Activated T-cell treated with anti-CD3 and anti-CD28 coated beads, Interleukin-2, amount 50 U/mL, for 24 hours (primary cell): Measurements from ENCODE around the gene HIGD2B.
"Not testable (repeated sequence)": the region's sequence is repeated elsewhere in the genome, so short reads cannot be mapped to it uniquely, and the experiment has no call there.

Source experiments
- DNase-seq: peaks from one replicate; pipeline ENCODE4 v3.0.0-alpha.2; 2020
- H3K27ac Mint-ChIP-seq: 2 replicates; pipeline ENCODE4 v1.8.0; 2020; ENCODE audit warnings: mild to moderate bottlenecking, mixed read lengths
- H3K27me3 Mint-ChIP-seq: 2 replicates; pipeline ENCODE4 v1.8.0; 2020; ENCODE audit warnings: mixed read lengths
- H3K36me3 Mint-ChIP-seq: 2 replicates; pipeline ENCODE4 v1.8.0; 2020; ENCODE audit warnings: low read depth, mixed read lengths
- H3K4me1 Mint-ChIP-seq: 2 replicates; pipeline ENCODE4 v1.8.0; 2020; ENCODE audit warnings: low read depth, mixed read lengths
- H3K4me3 Mint-ChIP-seq: 2 replicates; pipeline ENCODE4 v1.8.0; 2020; ENCODE audit warnings: mild to moderate bottlenecking, moderate library complexity, mixed read lengths
- H3K9me3 Mint-ChIP-seq: 2 replicates; pipeline ENCODE4 v1.8.0; 2020; ENCODE audit warnings: mixed read lengths

The HIGD2B gene

GRCh38 chr15:72700076-72700475 is 14.1 kb upstream of the HIGD2B start:
- Mint-ChIP-seq H3K4me3 (no peak overlapping the region), H3K27ac (no peak overlapping the region), H3K27me3 (no peaks in the 10 kb centered on the region), H3K4me1 (peaks cover 8% of the 10 kb centered on the region), H3K9me3 (no peaks in the 10 kb centered on the region), H3K36me3 (peaks cover 7% of the 10 kb centered on the region)
- no peak for DNase-seq

- peaks cover 15% of the 10 kb centered on the region for H3K4me1 Mint-ChIP-seq
- H3K4me3 Mint-ChIP-seq = no peak overlapping the region
- H3K27me3 Mint-ChIP-seq = no peaks in the 10 kb centered on the region
- H3K27ac Mint-ChIP-seq = no peak overlapping the region
- peaks cover 7% of the 10 kb centered on the region for H3K36me3 Mint-ChIP-seq
- no peaks in the 10 kb centered on the region for H3K9me3 Mint-ChIP-seq
- no peak for DNase-seq
These were observed 13.0 kb upstream of the HIGD2B start for GRCh38 chr15:72698938-72699337.

GRCh38 chr15:72690938-72691337 is 5.0 kb upstream of the HIGD2B start:
- no peaks in the 10 kb centered on the region for H3K9me3 Mint-ChIP-seq
- H3K27me3 Mint-ChIP-seq = no peaks in the 10 kb centered on the region
- H3K36me3 Mint-ChIP-seq = peaks cover 10% of the 10 kb centered on the region
- H3K4me3 Mint-ChIP-seq = no peak overlapping the region
- H3K4me1 Mint-ChIP-seq = peaks cover 23% of the 10 kb centered on the region
- no peak for DNase-seq
- H3K27ac Mint-ChIP-seq = no peak overlapping the region

GRCh38 chr15:72688697-72689096 is 2.7 kb upstream of the HIGD2B start:
- no peak overlapping the region for H3K27ac Mint-ChIP-seq

GRCh38 chr15:72685301-72685924 is 569 bp downstream of the HIGD2B start:
- Mint-ChIP-seq H3K4me3 (peak overlapping the region; percentile 95), H3K4me1 (peaks cover 20% of the 10 kb centered on the region), H3K9me3 (no peaks in the 10 kb centered on the region), H3K27ac (peak overlapping the region; percentile 93), H3K27me3 (no peaks in the 10 kb centered on the region), H3K36me3 (peaks cover 12% of the 10 kb centered on the region)
- DNase-seq = no peak

More at GRCh38 chr15:72688697-72689096, 2.7 kb upstream of the HIGD2B start:
- no peak for DNase-seq
- H3K4me1 Mint-ChIP-seq = peaks cover 18% of the 10 kb centered on the region
- H3K9me3 Mint-ChIP-seq = no peaks in the 10 kb centered on the region
- peaks cover 12% of the 10 kb centered on the region for H3K36me3 Mint-ChIP-seq
- no peaks in the 10 kb centered on the region for H3K27me3 Mint-ChIP-seq
- H3K4me3 Mint-ChIP-seq = no peak overlapping the region

- no peak for DNase-seq
- Mint-ChIP-seq H3K27ac (no peak overlapping the region), H3K4me1 (peaks cover 17% of the 10 kb centered on the region), H3K9me3 (no peaks in the 10 kb centered on the region), H3K27me3 (peaks cover 9% of the 10 kb centered on the region), H3K4me3 (no peak overlapping the region), H3K36me3 (peaks cover 12% of the 10 kb centered on the region)
These were observed 3.2 kb downstream of the HIGD2B start for GRCh38 chr15:72682772-72683171.

GRCh38 chr15:72680931-72681330 is 5.1 kb downstream of the HIGD2B start:
- no peak overlapping the region for H3K27ac Mint-ChIP-seq
- no peak for DNase-seq
- peaks cover 5% of the 10 kb centered on the region for H3K36me3 Mint-ChIP-seq
- no peak overlapping the region for H3K4me3 Mint-ChIP-seq
- H3K9me3 Mint-ChIP-seq = no peaks in the 10 kb centered on the region
- peaks cover 20% of the 10 kb centered on the region for H3K27me3 Mint-ChIP-seq
- peaks cover 9% of the 10 kb centered on the region for H3K4me1 Mint-ChIP-seq

- no peaks in the 10 kb centered on the region for H3K36me3 Mint-ChIP-seq
- no peaks in the 10 kb centered on the region for H3K4me1 Mint-ChIP-seq
- H3K27ac Mint-ChIP-seq = no peak overlapping the region
- H3K4me3 Mint-ChIP-seq = no peak overlapping the region
- H3K27me3 Mint-ChIP-seq = peaks cover 43% of the 10 kb centered on the region
- DNase-seq = no peak
- H3K9me3 Mint-ChIP-seq = no peaks in the 10 kb centered on the region
These were observed 9.1 kb downstream of the HIGD2B start for GRCh38 chr15:72676838-72677237.

GRCh38 chr15:72671525-72671924 is 14.5 kb downstream of the HIGD2B start:
- Mint-ChIP-seq H3K27me3 (peaks cover 36% of the 10 kb centered on the region), H3K4me1 (peaks cover 3% of the 10 kb centered on the region), H3K27ac (no peak overlapping the region), H3K4me3 (no peak overlapping the region), H3K36me3 (no peaks in the 10 kb centered on the region), H3K9me3 (no peaks in the 10 kb centered on the region)
- no peak for DNase-seq

GRCh38 chr15:72670656-72671352 is 15.2 kb downstream of the HIGD2B start:
- DNase-seq = peak; percentile 81
- not testable (repeated sequence) for H3K9me3 Mint-ChIP-seq, H3K36me3 Mint-ChIP-seq, H3K27ac Mint-ChIP-seq, H3K4me1 Mint-ChIP-seq
- peak overlapping the region; percentile 42 for H3K4me3 Mint-ChIP-seq
- peaks cover 32% of the 10 kb centered on the region for H3K27me3 Mint-ChIP-seq

GRCh38 chr15:72669803-72670202 is 16.2 kb downstream of the HIGD2B start:
- DNase-seq = not testable (repeated sequence)

GRCh38 chr15:72665706-72666105 is 20.3 kb downstream of the HIGD2B start:
- not testable (repeated sequence) for H3K27me3 Mint-ChIP-seq, H3K4me1 Mint-ChIP-seq, H3K27ac Mint-ChIP-seq, H3K36me3 Mint-ChIP-seq, H3K9me3 Mint-ChIP-seq, DNase-seq, H3K4me3 Mint-ChIP-seq

More at GRCh38 chr15:72669803-72670202, 16.2 kb downstream of the HIGD2B start:
- peaks cover 25% of the 10 kb centered on the region for H3K27me3 Mint-ChIP-seq
- not testable (repeated sequence) for H3K9me3 Mint-ChIP-seq, H3K4me3 Mint-ChIP-seq, H3K4me1 Mint-ChIP-seq, H3K27ac Mint-ChIP-seq, H3K36me3 Mint-ChIP-seq

GRCh38 chr15:72663931-72664330 is 22.1 kb downstream of the HIGD2B start:
- DNase-seq, H3K4me1 Mint-ChIP-seq: not testable (repeated sequence)

GRCh38 chr15:72661081-72661480 is 24.9 kb downstream of the HIGD2B start:
- not testable (repeated sequence) for H3K4me1 Mint-ChIP-seq, DNase-seq, H3K27ac Mint-ChIP-seq, H3K27me3 Mint-ChIP-seq, H3K36me3 Mint-ChIP-seq, H3K9me3 Mint-ChIP-seq, H3K4me3 Mint-ChIP-seq

More at GRCh38 chr15:72663931-72664330, 22.1 kb downstream of the HIGD2B start:
- not testable (repeated sequence) for H3K27me3 Mint-ChIP-seq, H3K27ac Mint-ChIP-seq, H3K9me3 Mint-ChIP-seq, H3K4me3 Mint-ChIP-seq, H3K36me3 Mint-ChIP-seq

- H3K27ac Mint-ChIP-seq, DNase-seq, H3K9me3 Mint-ChIP-seq, H3K27me3 Mint-ChIP-seq, H3K4me1 Mint-ChIP-seq, H3K36me3 Mint-ChIP-seq, H3K4me3 Mint-ChIP-seq: not testable (repeated sequence)
These were observed 30.0 kb downstream of the HIGD2B start for GRCh38 chr15:72656014-72656413.
